GM12891 (cell line): ENCODE results near the gene ELK4.

Source experiments
- POLR2A ChIP-seq: IDR thresholded peaks from 2 replicates; pipeline ENCODE4 v1.6.1; 2011; ENCODE audit warnings: low read depth, low read length, control low read depth
- POLR2AphosphoS5 ChIP-seq: IDR thresholded peaks from 2 replicates; pipeline ENCODE4 v1.6.1; 2011; ENCODE audit warnings: low read depth, low read length, control low read depth

- TF ChIP-seq POLR2A (no peak), POLR2AphosphoS5 (no peak)
Observed at GRCh38 chr1:205600085-205600484, 31.7 kb downstream of the ELK4 start.
